ENCODE data around the gene PXMP4.
A peak's percentile ranks its signal among the peaks of the same experiment; 100 is the strongest.

Gene PXMP4

GRCh38 chr20:33732166-33732970, 12.3 kb upstream of the PXMP4 start:
- DNase-seq (ENCODE audit: low spot score) = no peak

DNA sequence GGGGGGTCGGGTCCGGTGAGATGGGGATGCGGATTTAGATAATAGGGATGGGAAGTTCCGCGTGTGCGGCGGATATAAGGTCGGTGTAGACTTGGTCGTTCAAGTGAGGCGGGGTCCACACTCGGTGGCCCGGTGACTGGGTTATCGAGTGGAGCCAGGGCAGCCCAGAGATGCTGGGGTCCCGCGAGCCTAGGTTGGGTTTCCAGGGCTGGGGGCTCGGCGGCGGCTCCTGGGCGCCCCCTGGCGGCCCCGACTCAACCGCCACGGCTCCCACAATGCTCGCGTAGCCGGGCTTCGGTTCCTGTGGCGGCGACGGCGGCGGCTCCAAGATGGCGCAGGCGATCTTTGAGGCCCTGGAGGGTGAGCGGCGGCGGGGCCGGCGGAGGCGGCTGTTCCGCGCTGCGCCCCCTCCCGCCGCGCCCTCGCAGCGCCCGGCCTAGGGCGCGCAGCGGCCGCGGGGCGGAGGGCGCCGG, 11.6 kb upstream of the PXMP4 start, which contains the start of gene ZNF341:
Gene ZNF341 (plus strand): TSS at position 304 of the 473 bp plus-strand sequence. CDS start 26 bp downstream, at position 330.
- DNase-seq (ENCODE audit: low spot score) = peak; percentile 89

- DNase-seq (ENCODE audit: low spot score) = no peak
These were observed 11.0 kb upstream of the PXMP4 start for GRCh38 chr20:33730946-33731692.

GRCh38 chr20:33729101-33729500, 9.0 kb upstream of the PXMP4 start:
- no peak for DNase-seq (ENCODE audit: low spot score)

DNA sequence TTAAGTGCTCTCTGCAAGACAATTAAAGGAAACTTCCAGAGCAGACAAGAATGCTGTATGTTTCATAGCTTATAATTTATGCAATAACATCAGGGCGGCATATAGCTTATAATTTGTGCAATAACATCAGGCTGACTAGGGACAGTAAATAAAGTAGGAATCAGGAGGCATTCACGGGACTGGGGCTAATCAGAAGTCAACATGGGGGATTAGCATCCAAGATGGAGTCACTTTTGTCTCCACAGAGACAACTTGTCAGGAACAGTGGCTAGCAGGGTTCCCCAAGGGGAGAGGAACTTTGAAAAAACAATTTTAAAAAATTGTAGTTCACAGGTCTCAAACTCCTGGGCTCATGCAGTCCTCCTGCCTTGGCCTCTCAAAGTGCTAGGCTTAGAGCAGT, 8.4 kb upstream of the PXMP4 start:
- DNase-seq (ENCODE audit: low spot score) = no peak

DNA sequence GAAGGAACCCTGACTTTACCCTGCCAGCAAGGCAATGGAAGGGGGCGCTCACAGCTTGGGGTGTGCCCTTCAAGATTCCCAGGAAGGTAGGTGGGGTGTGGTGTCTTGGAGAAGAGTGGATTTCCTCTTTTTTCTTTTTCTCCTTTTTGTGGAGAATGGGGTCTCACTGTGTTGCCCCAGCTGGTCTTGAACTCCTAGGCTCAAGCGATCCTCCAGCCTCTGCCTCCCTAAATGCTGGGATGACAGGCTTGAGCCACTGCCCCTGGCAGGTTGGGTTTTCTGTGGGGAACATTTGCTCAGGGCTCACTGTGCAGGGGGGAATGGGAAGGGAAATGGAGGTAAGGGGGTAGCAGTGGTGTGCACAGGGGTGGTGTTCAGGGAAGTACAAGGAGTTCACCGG, 7.7 kb upstream of the PXMP4 start:
- DNase-seq (ENCODE audit: low spot score) = no peak

GRCh38 chr20:33727115-33727479, 7.0 kb upstream of the PXMP4 start:
- DNase-seq (ENCODE audit: low spot score) = no peak

- DNase-seq (ENCODE audit: low spot score) = no peak
These were observed 5.6 kb upstream of the PXMP4 start for GRCh38 chr20:33725607-33726264.

DNA sequence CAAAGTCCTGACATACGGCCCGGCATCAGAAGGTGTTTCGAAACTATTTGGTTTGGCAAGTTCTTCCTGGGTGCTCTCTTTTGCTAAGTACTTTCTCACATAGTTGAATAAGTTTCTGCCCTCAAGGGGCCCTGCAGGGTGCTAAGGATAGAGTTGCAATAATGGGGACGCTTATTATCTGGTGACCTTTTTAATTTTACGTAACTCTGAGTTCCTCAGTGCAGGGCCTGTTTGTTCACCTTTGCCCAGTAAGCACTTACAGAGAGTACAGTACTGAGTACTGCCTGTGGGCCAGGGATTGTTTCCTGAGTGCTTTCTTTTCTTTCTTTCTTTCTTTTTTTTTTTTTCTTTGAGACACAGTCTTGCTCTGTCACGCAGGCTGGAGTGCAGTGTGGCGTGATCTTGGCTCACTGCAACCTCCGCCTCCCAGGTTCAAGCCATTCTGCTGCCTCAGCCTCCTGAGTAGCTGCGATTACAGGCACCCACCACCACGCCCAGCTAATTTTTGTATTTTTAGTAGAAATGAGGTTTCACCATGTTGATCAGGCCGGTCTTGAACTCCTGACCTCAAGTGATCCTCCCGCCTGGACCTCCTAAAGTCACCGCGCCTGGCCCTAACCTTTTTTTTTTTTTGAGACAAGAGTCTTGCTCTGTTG, 4.5 kb upstream of the PXMP4 start:
- DNase-seq (ENCODE audit: low spot score) = no peak

- no peak for DNase-seq (ENCODE audit: low spot score)
These were observed 1.5 kb upstream of the PXMP4 start for GRCh38 chr20:33721391-33722140.

GRCh38 chr20:33719277-33719988, 677 bp downstream of the PXMP4 start:
- no peak for DNase-seq (ENCODE audit: low spot score)

DNA sequence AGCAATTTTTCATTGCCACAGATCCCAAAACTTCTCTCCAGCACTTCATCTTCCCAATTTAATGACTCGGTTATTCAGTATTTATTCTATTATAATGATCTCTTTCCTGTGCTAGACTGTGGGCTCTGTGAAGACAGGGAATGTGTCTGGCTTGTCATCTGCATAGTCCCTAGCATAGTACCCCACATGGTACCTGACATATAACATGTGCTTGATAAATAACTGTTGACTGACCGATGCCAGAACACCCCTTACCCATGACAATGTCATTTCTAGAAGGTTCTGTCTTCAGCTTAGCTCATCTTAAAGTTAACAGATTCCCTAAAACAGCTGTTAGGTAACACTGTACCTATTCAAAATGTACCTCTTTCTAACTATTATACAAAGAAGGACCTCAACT, 3.6 kb downstream of the PXMP4 start:
- no peak for DNase-seq (ENCODE audit: low spot score)

DNA sequence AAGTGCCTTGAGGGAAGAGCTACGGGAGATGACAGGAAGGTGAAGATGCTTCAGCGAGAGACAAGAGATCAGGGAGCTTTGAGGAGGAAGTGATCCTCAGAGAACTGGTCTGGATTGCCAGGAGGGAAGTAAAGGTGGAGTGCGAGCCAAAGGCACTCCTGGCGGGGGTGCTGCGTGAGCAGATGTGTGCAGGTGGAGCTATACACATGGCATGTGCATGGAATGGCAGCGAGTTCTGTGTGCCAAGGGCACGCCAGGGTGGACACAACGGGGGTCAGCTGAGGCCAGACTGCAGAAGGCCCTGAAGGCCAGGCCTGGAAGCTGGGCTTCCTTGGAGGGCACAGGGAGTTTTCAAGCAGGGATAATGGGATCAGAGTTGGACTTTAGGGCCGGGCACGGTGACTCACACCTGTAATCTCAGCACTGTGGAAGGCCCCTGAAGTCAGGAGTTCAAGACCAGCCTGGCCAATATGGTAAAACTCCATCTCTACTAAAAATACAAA, 6.2 kb downstream of the PXMP4 start:
- no peak for DNase-seq (ENCODE audit: low spot score)

DNA sequence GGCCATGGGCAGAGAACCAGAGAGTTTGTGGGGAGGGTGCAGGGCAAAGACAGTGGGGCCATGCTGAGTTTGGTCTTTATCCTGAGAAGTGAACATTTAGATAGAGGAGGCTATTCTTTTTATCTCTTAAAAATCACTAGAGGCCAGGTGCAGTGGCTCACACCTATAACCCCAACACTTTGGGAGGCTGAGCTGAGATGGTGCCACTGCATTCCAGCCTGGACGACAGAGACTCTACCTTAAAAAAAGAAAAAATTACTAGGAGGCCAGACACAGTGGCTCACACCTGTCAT, 8.7 kb downstream of the PXMP4 start:
- DNase-seq (ENCODE audit: low spot score) = no peak

DNA sequence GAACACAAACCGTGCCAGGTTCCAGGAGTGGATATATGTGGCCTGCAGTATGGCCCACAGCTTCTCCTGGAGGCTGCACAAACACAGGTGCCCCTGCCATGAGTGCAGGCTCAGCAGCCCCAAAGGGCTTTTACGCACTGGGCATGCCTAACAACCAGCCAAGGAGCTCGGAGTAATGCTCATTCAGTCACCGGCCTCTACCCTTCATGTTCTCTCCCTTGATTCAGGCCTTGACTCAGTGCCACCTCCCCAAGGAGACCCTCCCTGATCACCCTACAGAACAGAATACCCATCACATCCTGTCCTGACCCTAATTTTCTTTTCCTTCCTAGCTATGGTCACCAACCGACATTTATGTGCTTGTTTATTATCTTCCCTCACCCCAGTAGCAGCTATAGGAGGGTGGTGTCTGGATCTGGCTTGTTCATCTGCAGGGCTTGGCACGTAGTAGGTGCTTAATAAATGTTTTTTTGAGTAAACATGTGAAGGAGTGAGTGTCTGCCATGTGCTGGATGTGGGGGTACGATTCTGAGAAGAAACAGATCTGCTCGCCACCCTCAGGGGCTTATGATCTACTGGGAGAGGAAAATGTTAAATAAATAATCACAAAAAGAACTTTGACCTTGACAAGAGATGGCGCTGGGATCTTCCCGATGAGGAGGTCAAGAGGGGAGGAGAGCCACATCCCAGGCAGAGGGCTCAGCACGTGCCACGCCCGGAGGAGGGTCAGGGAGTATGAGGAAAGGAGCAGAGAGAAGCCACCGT, 9.2 kb downstream of the PXMP4 start:
- DNase-seq (ENCODE audit: low spot score) = no peak

- no peak for DNase-seq (ENCODE audit: low spot score)
These were observed 10.1 kb downstream of the PXMP4 start for GRCh38 chr20:33709905-33710541.

- DNase-seq (ENCODE audit: low spot score) = peak; percentile 50
These were observed 10.7 kb downstream of the PXMP4 start for GRCh38 chr20:33709398-33709797.

DNA sequence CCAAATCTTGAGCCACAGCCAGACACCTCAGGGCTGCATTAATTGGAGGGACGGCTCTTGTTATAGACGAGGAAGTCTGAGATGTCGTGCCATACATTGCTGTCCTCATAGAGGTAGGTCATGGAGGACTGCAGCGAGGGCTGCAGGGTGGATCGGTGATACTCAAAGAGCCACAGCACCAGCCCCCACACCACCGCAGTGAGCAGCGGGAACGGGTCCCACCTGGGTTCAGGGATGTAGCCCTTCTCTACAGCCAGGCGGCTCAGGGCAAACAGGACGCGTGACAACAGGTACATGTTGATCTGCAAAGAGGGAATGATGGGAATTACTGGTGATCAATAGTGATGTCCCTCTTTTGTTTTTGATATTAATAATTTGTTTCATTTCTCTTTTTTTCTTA, 12.4 kb downstream of the PXMP4 start:
- DNase-seq (ENCODE audit: low spot score) = no peak

GRCh38 chr20:33704197-33704924, 15.7 kb downstream of the PXMP4 start:
- no peak for DNase-seq (ENCODE audit: low spot score)

All from RKO (cell line).